SK-N-SH (cell line): ENCODE results near the gene PRIM1.

Experiments used
- CHD2 ChIP-seq: fragments of 150-350 bp; IDR thresholded peaks from 2 replicates; pipeline ENCODE4 v1.6.1; 2018; ENCODE audit warnings: low read length; ENCODE audit not compliant: partially characterized antibody
- FOSL2 ChIP-seq: IDR thresholded peaks from 2 replicates; pipeline ENCODE4 v1.4.0; 2012; ENCODE audit warnings: low read depth, mild to moderate bottlenecking, moderate library complexity, borderline replicate concordance
- JUND ChIP-seq: IDR thresholded peaks from 2 replicates; pipeline ENCODE4 v1.4.0; 2012
- MXI1 ChIP-seq: IDR thresholded peaks from 2 replicates; pipeline ENCODE4 v1.6.1; 2012; ENCODE audit warnings: mild to moderate bottlenecking, low read depth, low read length, improper control_type of control experiment
- NFIC ChIP-seq: IDR thresholded peaks from 2 replicates; pipeline ENCODE4 v1.4.0; 2012; ENCODE audit warnings: borderline replicate concordance
- NRF1 ChIP-seq: IDR thresholded peaks from 2 replicates; pipeline ENCODE4 v1.6.1; 2012; ENCODE audit warnings: low read depth, mild to moderate bottlenecking, low read length
- POLR2AphosphoS5 ChIP-seq: IDR thresholded peaks from 2 replicates; pipeline ENCODE4 v1.6.1; 2012; ENCODE audit warnings: low read depth, low read length
- RAD21 ChIP-seq: IDR thresholded peaks from 2 replicates; pipeline ENCODE4 v1.6.1; 2012; ENCODE audit warnings: mild to moderate bottlenecking, low read length
- RFX5 ChIP-seq: IDR thresholded peaks from 2 replicates; pipeline ENCODE4 v1.6.1; 2012; ENCODE audit warnings: mild to moderate bottlenecking, improper control_type of control experiment, low read length
- SIN3A ChIP-seq: IDR thresholded peaks from 2 replicates; pipeline ENCODE4 v1.6.1; 2012; ENCODE audit warnings: low read depth, mild to moderate bottlenecking, low read length, moderate library complexity, borderline replicate concordance
- YY1 ChIP-seq: IDR thresholded peaks from 2 replicates; pipeline ENCODE4 v1.4.0; 2012; ENCODE audit warnings: low read depth, mild to moderate bottlenecking
- TF ChIP-seq, protein P1 (sequence below): fragments of 200-600 bp; sonication (generic); IDR thresholded peaks from 2 replicates; pipeline ENCODE4 v1.6.1; 2017; ENCODE audit warnings: antibody characterized with exemption, mild to moderate bottlenecking, moderate library complexity
- TF ChIP-seq, protein P2 (sequence below): IDR thresholded peaks from 2 replicates; pipeline ENCODE4 v1.6.1; 2012; ENCODE audit warnings: mild to moderate bottlenecking, low read depth, low read length, moderate library complexity
- TF ChIP-seq, protein P3 (sequence below): IDR thresholded peaks from 2 replicates; pipeline ENCODE4 v1.4.0; 2012; ENCODE audit warnings: low read depth, borderline replicate concordance

DNA sequence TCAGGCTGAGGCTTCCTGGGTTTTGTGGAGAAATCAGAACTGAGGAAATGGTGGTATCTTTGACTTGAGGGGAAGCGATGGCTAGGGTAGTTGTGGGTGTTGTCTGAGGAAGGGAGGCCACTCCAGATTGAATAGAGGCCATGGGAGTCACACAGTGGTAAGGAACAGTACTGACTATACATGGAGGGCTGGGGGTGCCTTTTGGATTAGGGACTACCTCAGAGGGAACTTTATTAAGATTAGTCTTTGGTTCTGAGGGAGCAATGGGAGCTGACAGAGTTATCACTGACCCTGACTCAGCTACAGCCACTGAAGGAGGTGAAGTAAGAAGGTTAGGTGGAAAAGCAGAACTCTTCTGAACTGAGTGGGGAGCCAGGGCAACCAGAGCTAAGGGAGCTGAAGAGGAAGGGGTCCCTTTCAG, 31.4 kb downstream of the PRIM1 start:
- TF ChIP-seq RAD21 (no peak), YY1 (no peak), POLR2AphosphoS5 (no peak), NFIC (no peak), JUND (no peak), RFX5 (no peak), FOSL2 (no peak), NRF1 (no peak), MXI1 (no peak), SIN3A (no peak), CHD2 (no peak)
- TF ChIP-seq, protein P1, sequence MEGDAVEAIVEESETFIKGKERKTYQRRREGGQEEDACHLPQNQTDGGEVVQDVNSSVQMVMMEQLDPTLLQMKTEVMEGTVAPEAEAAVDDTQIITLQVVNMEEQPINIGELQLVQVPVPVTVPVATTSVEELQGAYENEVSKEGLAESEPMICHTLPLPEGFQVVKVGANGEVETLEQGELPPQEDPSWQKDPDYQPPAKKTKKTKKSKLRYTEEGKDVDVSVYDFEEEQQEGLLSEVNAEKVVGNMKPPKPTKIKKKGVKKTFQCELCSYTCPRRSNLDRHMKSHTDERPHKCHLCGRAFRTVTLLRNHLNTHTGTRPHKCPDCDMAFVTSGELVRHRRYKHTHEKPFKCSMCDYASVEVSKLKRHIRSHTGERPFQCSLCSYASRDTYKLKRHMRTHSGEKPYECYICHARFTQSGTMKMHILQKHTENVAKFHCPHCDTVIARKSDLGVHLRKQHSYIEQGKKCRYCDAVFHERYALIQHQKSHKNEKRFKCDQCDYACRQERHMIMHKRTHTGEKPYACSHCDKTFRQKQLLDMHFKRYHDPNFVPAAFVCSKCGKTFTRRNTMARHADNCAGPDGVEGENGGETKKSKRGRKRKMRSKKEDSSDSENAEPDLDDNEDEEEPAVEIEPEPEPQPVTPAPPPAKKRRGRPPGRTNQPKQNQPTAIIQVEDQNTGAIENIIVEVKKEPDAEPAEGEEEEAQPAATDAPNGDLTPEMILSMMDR = no peak
- TF ChIP-seq, protein P2, sequence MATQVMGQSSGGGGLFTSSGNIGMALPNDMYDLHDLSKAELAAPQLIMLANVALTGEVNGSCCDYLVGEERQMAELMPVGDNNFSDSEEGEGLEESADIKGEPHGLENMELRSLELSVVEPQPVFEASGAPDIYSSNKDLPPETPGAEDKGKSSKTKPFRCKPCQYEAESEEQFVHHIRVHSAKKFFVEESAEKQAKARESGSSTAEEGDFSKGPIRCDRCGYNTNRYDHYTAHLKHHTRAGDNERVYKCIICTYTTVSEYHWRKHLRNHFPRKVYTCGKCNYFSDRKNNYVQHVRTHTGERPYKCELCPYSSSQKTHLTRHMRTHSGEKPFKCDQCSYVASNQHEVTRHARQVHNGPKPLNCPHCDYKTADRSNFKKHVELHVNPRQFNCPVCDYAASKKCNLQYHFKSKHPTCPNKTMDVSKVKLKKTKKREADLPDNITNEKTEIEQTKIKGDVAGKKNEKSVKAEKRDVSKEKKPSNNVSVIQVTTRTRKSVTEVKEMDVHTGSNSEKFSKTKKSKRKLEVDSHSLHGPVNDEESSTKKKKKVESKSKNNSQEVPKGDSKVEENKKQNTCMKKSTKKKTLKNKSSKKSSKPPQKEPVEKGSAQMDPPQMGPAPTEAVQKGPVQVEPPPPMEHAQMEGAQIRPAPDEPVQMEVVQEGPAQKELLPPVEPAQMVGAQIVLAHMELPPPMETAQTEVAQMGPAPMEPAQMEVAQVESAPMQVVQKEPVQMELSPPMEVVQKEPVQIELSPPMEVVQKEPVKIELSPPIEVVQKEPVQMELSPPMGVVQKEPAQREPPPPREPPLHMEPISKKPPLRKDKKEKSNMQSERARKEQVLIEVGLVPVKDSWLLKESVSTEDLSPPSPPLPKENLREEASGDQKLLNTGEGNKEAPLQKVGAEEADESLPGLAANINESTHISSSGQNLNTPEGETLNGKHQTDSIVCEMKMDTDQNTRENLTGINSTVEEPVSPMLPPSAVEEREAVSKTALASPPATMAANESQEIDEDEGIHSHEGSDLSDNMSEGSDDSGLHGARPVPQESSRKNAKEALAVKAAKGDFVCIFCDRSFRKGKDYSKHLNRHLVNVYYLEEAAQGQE = no peak
- TF ChIP-seq, protein P3, sequence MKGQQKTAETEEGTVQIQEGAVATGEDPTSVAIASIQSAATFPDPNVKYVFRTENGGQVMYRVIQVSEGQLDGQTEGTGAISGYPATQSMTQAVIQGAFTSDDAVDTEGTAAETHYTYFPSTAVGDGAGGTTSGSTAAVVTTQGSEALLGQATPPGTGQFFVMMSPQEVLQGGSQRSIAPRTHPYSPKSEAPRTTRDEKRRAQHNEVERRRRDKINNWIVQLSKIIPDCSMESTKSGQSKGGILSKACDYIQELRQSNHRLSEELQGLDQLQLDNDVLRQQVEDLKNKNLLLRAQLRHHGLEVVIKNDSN = no peak
